Calu3 (cell line): ENCODE results near the gene DPYSL3. TPM values are rescaled to one million over a fixed set of nuclear protein-coding genes. Genes with fewer than 3 reads are reported as not detected.

Experiments used
- BruUV-seq: library from RNA; stranded (reverse); fragments of 400-500 nt; replicated peaks from 2 replicates; lab custom pipeline; 2021; lab: Mats Ljungman, UMichigan
- CTCF ChIA-PET: fragments of 300-600 bp; sonication (Branson Sonifier 250); formaldehyde crosslinking; loops from one replicate; lab custom pipeline; 2022; ENCODE audit warnings: antibody characterized with exemption; lab: Charles Lee
- DNase-seq: peaks from one replicate; pipeline ENCODE4 v3.0.0; 2022
- H3K27ac Mint-ChIP-seq: one replicate; pipeline ENCODE4 v1.8.0; 2022; ENCODE audit warnings: mixed read lengths; ENCODE audit not compliant: unreplicated experiment
- H3K27me3 Mint-ChIP-seq: one replicate; pipeline ENCODE4 v1.8.0; 2022; ENCODE audit warnings: mixed read lengths; ENCODE audit not compliant: unreplicated experiment
- H3K36me3 Mint-ChIP-seq: one replicate; pipeline ENCODE4 v1.8.0; 2022; ENCODE audit warnings: mild to moderate bottlenecking, moderate library complexity, mixed read lengths; ENCODE audit not compliant: insufficient read depth, unreplicated experiment
- H3K4me1 Mint-ChIP-seq: one replicate; pipeline ENCODE4 v1.8.0; 2022; ENCODE audit warnings: mild to moderate bottlenecking, low read depth, mixed read lengths; ENCODE audit not compliant: unreplicated experiment
- H3K4me3 Mint-ChIP-seq: one replicate; pipeline ENCODE4 v1.8.0; 2022; ENCODE audit warnings: mild to moderate bottlenecking, low read depth, moderate library complexity, mixed read lengths; ENCODE audit not compliant: unreplicated experiment
- H3K9me3 Mint-ChIP-seq: one replicate; pipeline ENCODE4 v1.8.0; 2022; ENCODE audit warnings: low read depth, mixed read lengths; ENCODE audit not compliant: unreplicated experiment
- CTCF ChIP-seq: fragments of 200-600 bp; IDR thresholded peaks from one replicate; pipeline ENCODE4 v1.8.0; 2022; ENCODE audit warnings: antibody characterized with exemption; ENCODE audit not compliant: unreplicated experiment
- intact Hi-C: fragments of 100-400 bp; cut with micrococcal nuclease; formaldehyde crosslinking; loops from one replicate; pipeline ENCODE4 v1.10.0; 2022; ENCODE audit not compliant: unreplicated experiment
- total RNA-seq: library from RNA; stranded (reverse); gene quantifications from 2 replicates; pipeline ENCODE4 v1.2.3, GENCODE V29; 2022

DPYSL3 gene
- total RNA-seq, 1 experiment from 2014 or later: 26.6 TPM

GRCh38 chr5:147490989-147491388, 18.9 kb downstream of the DPYSL3 start:
- TF ChIP-seq CTCF: no peak
- H3K9me3 Mint-ChIP-seq: no peaks in the 10 kb centered on the region
- no peaks in the 10 kb centered on the region for H3K27me3 Mint-ChIP-seq
- no peak for DNase-seq
- CTCF ChIA-PET: no interaction called here
- intact Hi-C loops: no loop called here
- peaks cover 8% of the 10 kb centered on the region for H3K4me1 Mint-ChIP-seq
- no peak overlapping the region for H3K27ac Mint-ChIP-seq
- no TSS peak for BruUV-seq
- H3K36me3 Mint-ChIP-seq: no peaks in the 10 kb centered on the region
- H3K4me3 Mint-ChIP-seq: no peak overlapping the region

- no peaks in the 10 kb centered on the region for H3K36me3 Mint-ChIP-seq
- H3K9me3 Mint-ChIP-seq: no peaks in the 10 kb centered on the region
- TF ChIP-seq CTCF: no peak
- no peak for DNase-seq
- CTCF ChIA-PET: interaction anchor here (1.1 kb wide), 1 partner anchor 83 kb away, joined by 3 read pairs; no protein-coding TSS in a partner anchor
- H3K4me1 Mint-ChIP-seq: peaks cover 8% of the 10 kb centered on the region
- H3K27me3 Mint-ChIP-seq: no peaks in the 10 kb centered on the region
- intact Hi-C loops: no loop called here
- H3K27ac Mint-ChIP-seq: no peak overlapping the region
- no TSS peak for BruUV-seq
- no peak overlapping the region for H3K4me3 Mint-ChIP-seq
Measured at GRCh38 chr5:147487031-147487750, 22.7 kb downstream of the DPYSL3 start.

GRCh38 chr5:147485814-147486213, 24.1 kb downstream of the DPYSL3 start:
- BruUV-seq: no TSS peak
- CTCF ChIA-PET: no interaction called here
- TF ChIP-seq CTCF: no peak
- intact Hi-C loops: no loop called here
- Mint-ChIP-seq H3K4me3 (no peak overlapping the region), H3K9me3 (no peaks in the 10 kb centered on the region), H3K36me3 (no peaks in the 10 kb centered on the region), H3K27me3 (no peaks in the 10 kb centered on the region), H3K27ac (no peak overlapping the region), H3K4me1 (peaks cover 8% of the 10 kb centered on the region)
- DNase-seq: no peak

GRCh38 chr5:147485046-147485445, 24.8 kb downstream of the DPYSL3 start:
- no peak for TF ChIP-seq CTCF
- no peak overlapping the region for H3K4me3 Mint-ChIP-seq
- peaks cover 6% of the 10 kb centered on the region for H3K4me1 Mint-ChIP-seq
- no peak overlapping the region for H3K27ac Mint-ChIP-seq
- CTCF ChIA-PET: no interaction called here
- DNase-seq: no peak
- intact Hi-C loops: no loop called here
- no peaks in the 10 kb centered on the region for H3K9me3 Mint-ChIP-seq
- no peaks in the 10 kb centered on the region for H3K27me3 Mint-ChIP-seq
- H3K36me3 Mint-ChIP-seq: no peaks in the 10 kb centered on the region
- BruUV-seq: no TSS peak
